Thymus (tissue), 11 donors: ENCODE measurements around the gene NLRP12. TPM values are rescaled to one million over a fixed set of nuclear protein-coding genes. Genes with fewer than 3 reads are reported as not detected.
"Not testable (repeated sequence)": the region's sequence is repeated elsewhere in the genome, so short reads cannot be mapped to it uniquely, and the experiment has no call there.

Experiments
- DNase-seq, 9 donors: peaks; one replicate each; pipeline ENCODE4 v3.0.0-alpha.2; 2013; ENCODE audit warnings: low spot score in 9 of 9, low read depth in 6 of 9, missing footprints in 1 of 9
- H3K27ac ChIP-seq, 2 donors: one replicate each; pipeline ENCODE4 v1.5.1; 2013; ENCODE audit warnings: control low read depth in 1 of 2, low read depth in 1 of 2, low read length in 1 of 2, mild to moderate bottlenecking in 1 of 2, moderate library complexity in 1 of 2
- H3K27me3 ChIP-seq, 2 donors: one replicate each; pipeline ENCODE4 v1.5.1; 2013; ENCODE audit warnings: low read length in 1 of 2; ENCODE audit not compliant: control insufficient read depth in 2 of 2, insufficient read depth in 1 of 2
- H3K36me3 ChIP-seq, 2 donors: one replicate each; pipeline ENCODE4 v1.5.1; 2013; ENCODE audit warnings: low read length in 1 of 2, mild to moderate bottlenecking in 1 of 2, moderate library complexity in 1 of 2; ENCODE audit not compliant: control insufficient read depth in 2 of 2, insufficient read depth in 2 of 2
- H3K4me1 ChIP-seq, 2 donors: one replicate each; pipeline ENCODE4 v1.5.1; 2013; ENCODE audit warnings: low read length in 2 of 2; ENCODE audit not compliant: control insufficient read depth in 2 of 2, insufficient read depth in 2 of 2
- H3K4me3 ChIP-seq, 2 donors: one replicate each; pipeline ENCODE4 v1.5.1; 2013; ENCODE audit warnings: low read length in 2 of 2, control low read depth in 1 of 2, mild to moderate bottlenecking in 1 of 2
- H3K9me3 ChIP-seq, 2 donors: one replicate each; pipeline ENCODE4 v1.5.1; 2013; ENCODE audit warnings: low read length in 1 of 2, mild to moderate bottlenecking in 1 of 2; ENCODE audit not compliant: control insufficient read depth in 2 of 2, insufficient read depth in 1 of 2
- WGBS: extraction: QIAGEN DNeasy Blood & Tissue Kit; methylation state at CpG from one replicate; pipeline ENCODE4 v1.1.7; 2013; 5-methylcytosine and 5-hydroxymethylcytosine counted together
- polyA plus RNA-seq: library from polyadenylated mRNA; stranded (reverse); fragments of 200-250 nt; gene quantifications from one replicate; pipeline ENCODE4 v1.2.3, GENCODE V29; 2013
- total RNA-seq: library from RNA; stranded (reverse); fragments of 120-200 nt; gene quantifications from one replicate; pipeline ENCODE4 v1.2.4, GENCODE V29; 2013
- donor health status: healthy.

Gene NLRP12
- total and polyA plus RNA-seq, 2 donors: 0.21 to 0.24 TPM

DNA sequence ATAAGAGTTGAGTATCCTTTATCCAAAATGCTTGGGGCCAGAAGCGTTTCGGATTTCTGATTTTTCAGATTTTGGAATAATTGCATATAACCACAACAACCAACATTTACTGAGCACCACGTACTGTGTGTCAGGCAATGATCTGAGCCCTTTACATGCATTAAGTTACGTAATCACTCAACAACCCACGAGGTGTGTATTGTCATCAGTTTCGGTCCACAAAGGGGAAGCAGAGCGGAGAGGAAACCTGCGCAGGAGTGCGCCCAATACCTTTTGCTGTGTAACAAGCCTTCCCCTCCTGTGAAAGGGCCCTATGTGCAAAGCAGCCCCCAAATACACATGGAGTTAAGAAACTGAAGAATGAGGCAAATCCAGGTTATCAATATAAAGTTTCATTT, 20.7 kb upstream of the NLRP12 start:
- no peaks in the 10 kb centered on the region for H3K4me1 ChIP-seq
- no peak overlapping the region for H3K4me3 ChIP-seq
- H3K9me3 ChIP-seq: no peaks in the 10 kb centered on the region
- no peaks in the 10 kb centered on the region for H3K36me3 ChIP-seq
- peaks cover 0 to 3% of the 10 kb centered on the region in 2 donors for H3K27me3 ChIP-seq
- WGBS: 78% methylated on average over 9 of the region's 9 CpGs
- H3K27ac ChIP-seq: no peak overlapping the region
- DNase-seq: no peak

DNA sequence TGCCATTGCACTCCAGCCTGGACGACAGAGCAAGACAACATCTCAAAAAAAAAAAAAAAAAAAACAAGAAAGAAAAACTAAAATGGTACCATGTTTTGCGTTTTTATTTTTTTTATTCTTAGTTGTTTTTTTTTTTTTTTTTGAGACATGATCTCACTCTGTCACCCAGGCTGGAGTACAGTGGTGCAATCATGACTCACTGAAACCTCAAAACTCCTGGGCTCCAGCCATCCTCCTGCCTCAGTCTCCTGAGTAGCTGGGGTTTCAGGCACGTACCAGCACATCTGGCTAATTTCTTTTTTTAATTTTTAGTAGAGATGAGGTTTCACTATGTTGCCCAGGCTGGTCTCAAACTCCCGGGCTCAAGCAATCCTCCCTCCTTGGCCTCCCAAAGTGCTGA, 16.8 kb upstream of the NLRP12 start:
- not testable (repeated sequence) for DNase-seq, H3K27ac ChIP-seq, H3K27me3 ChIP-seq, H3K4me1 ChIP-seq, H3K36me3 ChIP-seq, H3K9me3 ChIP-seq, H3K4me3 ChIP-seq
- 92% methylated on average over 4 of the region's 4 CpGs for WGBS

DNA sequence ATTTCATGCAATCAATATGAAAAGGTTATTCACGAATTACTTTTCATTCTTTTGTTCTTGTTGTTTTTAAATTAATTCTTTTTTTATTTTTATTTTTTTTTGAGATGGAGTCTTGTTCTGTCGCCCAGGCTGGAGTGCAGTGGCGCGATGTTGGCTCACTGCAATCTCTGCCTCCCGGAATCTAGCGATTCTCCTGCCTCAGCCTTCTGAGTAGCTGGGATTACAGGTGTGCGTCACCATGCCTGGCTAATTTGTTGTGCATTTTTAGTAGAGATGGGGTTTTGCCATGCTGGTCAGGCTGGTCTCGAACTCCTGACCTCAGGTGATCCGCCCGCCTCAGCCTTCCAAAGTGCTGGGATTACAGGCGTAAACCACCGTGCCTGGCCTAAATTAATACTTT, 16.1 kb upstream of the NLRP12 start:
- H3K36me3 ChIP-seq, H3K9me3 ChIP-seq, DNase-seq, H3K4me1 ChIP-seq, H3K27me3 ChIP-seq, H3K27ac ChIP-seq, H3K4me3 ChIP-seq: not testable (repeated sequence)
- 98% methylated on average over 12 of the region's 12 CpGs for WGBS

- not testable (repeated sequence) for DNase-seq, H3K4me3 ChIP-seq, H3K36me3 ChIP-seq, H3K27ac ChIP-seq, H3K27me3 ChIP-seq, H3K4me1 ChIP-seq, H3K9me3 ChIP-seq
- WGBS: 92% methylated on average over 5 of the region's 5 CpGs
Measured at GRCh38 chr19:53838446-53838845, 14.3 kb upstream of the NLRP12 start.

DNA sequence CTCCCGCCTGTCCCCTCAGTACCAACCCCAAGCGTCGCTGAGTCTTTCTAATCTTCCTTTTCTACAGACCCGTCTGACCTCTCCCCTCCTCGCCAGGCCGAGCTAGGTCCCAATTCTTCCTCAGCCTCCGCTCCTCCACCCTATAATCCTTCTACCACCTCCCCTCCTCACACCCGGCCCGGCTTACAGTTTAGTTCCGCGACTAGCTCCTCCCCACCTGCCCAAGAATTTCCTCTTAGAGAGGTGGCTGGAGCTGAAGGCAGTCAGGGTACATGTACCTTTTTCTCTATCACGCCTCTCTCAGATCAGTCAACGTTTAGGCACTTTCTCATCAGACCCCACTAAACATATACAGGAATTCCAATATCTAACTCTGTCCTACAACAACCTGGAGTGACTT, 8.7 kb upstream of the NLRP12 start:
- H3K9me3 ChIP-seq, H3K27ac ChIP-seq, H3K4me1 ChIP-seq, H3K4me3 ChIP-seq, H3K36me3 ChIP-seq, DNase-seq: not testable (repeated sequence)
- 10% methylated on average over 9 of the region's 13 CpGs for WGBS
- peaks cover 0 to 16% of the 10 kb centered on the region in 2 donors for H3K27me3 ChIP-seq

DNA sequence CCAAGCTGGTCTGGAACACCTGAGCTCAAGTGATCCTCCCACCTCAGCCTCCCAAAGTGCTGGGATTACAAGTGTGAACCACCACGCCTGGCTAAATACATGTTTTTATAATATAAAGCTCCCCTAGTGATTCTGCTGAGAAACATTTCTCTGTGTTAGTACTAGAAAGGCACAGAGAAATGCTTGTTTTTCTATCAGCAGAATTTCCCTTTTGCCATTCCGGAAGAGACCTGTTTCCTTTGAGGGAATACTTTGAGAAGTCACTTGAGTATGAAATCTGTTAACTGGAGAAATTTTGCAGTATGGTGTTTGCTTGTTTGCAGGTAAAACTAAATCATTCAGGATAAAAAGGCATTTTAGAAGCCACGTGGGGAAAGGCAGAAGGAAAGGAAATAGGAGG, 4.4 kb upstream of the NLRP12 start:
- H3K9me3 ChIP-seq: no peaks in the 10 kb centered on the region
- no peak for DNase-seq
- H3K4me1 ChIP-seq: no peaks in the 10 kb centered on the region
- H3K36me3 ChIP-seq: no peaks in the 10 kb centered on the region
- peaks cover 0 to 17% of the 10 kb centered on the region in 2 donors for H3K27me3 ChIP-seq
- H3K4me3 ChIP-seq: no peak overlapping the region
- WGBS: 38% methylated on average over 3 of the region's 3 CpGs
- H3K27ac ChIP-seq: no peak overlapping the region

DNA sequence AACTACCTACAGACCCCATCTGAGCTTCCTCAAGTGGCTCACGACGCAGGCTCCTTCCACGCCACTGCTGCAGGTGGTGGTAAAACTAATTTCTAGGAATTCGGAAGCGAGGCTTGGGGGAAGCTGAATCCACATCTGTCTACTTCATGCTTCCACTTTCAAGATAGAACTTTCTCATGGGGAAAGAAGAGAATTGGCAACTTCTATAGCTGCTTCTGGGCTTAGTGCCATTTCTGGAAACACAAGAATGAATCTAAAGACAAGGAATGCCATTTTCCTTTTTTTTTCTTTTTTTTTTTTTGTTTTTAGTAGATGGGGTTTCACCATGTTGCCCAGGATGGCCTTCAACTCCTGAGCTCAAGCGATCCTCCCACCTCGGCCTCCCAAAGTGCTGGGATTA, 2.8 kb upstream of the NLRP12 start:
- Histone ChIP-seq H3K9me3 (no peaks in the 10 kb centered on the region), H3K4me1 (no peaks in the 10 kb centered on the region), H3K4me3 (no peak overlapping the region), H3K27ac (no peak overlapping the region), H3K36me3 (no peaks in the 10 kb centered on the region), H3K27me3 (peaks cover 0 to 15% of the 10 kb centered on the region in 2 donors)
- WGBS: 66% methylated on average over 7 of the region's 7 CpGs
- no peak for DNase-seq

DNA sequence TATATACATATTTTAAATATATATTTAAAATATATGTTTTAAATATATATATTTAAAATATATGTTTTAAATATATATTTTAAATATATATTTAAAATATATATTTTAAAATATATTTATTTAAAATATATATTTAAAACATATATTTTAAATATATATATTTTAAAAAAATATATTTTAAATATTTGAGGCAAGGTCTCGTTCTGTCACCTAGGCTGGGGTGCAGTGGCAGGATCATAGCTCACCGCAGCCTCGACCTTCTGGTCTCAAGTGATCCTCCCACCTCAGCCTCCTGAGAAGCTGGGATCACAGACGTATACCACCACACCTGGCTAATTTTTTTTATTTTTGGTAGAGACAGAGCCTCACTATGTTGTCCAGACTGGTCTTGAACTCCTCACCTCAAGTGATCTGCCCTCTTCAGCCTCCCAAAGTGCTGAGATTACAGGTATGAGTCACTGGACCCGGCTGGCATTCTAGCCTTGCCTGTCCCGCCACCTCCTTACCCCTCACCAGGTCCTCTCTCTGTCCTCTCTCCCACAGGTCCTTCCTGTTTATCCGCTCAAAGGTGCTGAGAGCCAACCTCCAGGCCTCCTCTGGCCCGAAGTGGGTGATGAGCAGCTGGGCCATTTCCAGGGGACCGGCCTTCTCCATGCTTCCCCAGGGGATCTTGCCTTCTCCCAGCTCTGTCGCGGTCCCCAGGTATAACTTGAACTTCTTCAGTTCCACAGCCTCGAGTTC, 564 bp downstream of the NLRP12 start:
- WGBS: 72% methylated on average over 12 of the region's 12 CpGs
- Histone ChIP-seq H3K9me3 (no peaks in the 10 kb centered on the region), H3K27me3 (peaks cover 0 to 4% of the 10 kb centered on the region in 2 donors), H3K27ac (no peak overlapping the region), H3K36me3 (no peaks in the 10 kb centered on the region), H3K4me1 (no peaks in the 10 kb centered on the region), H3K4me3 (no peak overlapping the region)
- DNase-seq: no peak

DNA sequence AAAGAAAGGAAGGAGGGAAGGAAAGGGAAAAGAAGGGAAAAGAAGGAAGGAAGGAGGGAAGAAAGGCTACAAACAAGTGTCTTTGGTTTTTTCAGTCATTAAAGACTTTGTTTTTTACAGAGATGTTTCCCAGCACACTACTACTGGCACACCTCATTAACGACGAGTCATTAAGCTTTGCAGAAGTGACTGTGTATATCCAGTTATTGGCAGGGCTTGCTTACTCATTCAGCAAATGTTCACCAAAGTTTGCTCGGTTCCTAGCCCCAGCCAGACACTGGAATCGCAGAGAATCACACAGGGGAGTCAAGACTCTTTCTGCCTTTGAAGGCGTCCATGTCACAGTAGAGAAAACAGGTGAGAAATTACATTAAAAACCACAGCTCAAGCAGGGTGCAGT, 4.3 kb downstream of the NLRP12 start:
- peaks cover 0 to 4% of the 10 kb centered on the region in 2 donors for H3K27me3 ChIP-seq
- no peak overlapping the region for H3K4me3 ChIP-seq
- no peak for DNase-seq
- no peaks in the 10 kb centered on the region for H3K4me1 ChIP-seq
- WGBS: 72% methylated on average over 5 of the region's 5 CpGs
- no peak overlapping the region for H3K27ac ChIP-seq
- no peaks in the 10 kb centered on the region for H3K9me3 ChIP-seq
- H3K36me3 ChIP-seq: no peaks in the 10 kb centered on the region
